Stimulated activated CD4-positive, alpha-beta T cell treated with anti-CD3 and anti-CD28 coated beads, TNF-alpha, amount 100 ng/mL, for 24 hours (primary cell): ENCODE measurements around the gene IPO13.

Source experiments
- DNase-seq, 3 experiments: peaks; one replicate each; pipeline ENCODE4 v3.0.0-alpha.2; 2020; ENCODE audit warnings: low read depth in 3 of 3

Gene IPO13, protein sequence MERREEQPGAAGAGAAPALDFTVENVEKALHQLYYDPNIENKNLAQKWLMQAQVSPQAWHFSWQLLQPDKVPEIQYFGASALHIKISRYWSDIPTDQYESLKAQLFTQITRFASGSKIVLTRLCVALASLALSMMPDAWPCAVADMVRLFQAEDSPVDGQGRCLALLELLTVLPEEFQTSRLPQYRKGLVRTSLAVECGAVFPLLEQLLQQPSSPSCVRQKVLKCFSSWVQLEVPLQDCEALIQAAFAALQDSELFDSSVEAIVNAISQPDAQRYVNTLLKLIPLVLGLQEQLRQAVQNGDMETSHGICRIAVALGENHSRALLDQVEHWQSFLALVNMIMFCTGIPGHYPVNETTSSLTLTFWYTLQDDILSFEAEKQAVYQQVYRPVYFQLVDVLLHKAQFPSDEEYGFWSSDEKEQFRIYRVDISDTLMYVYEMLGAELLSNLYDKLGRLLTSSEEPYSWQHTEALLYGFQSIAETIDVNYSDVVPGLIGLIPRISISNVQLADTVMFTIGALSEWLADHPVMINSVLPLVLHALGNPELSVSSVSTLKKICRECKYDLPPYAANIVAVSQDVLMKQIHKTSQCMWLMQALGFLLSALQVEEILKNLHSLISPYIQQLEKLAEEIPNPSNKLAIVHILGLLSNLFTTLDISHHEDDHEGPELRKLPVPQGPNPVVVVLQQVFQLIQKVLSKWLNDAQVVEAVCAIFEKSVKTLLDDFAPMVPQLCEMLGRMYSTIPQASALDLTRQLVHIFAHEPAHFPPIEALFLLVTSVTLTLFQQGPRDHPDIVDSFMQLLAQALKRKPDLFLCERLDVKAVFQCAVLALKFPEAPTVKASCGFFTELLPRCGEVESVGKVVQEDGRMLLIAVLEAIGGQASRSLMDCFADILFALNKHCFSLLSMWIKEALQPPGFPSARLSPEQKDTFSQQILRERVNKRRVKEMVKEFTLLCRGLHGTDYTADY

DNA sequence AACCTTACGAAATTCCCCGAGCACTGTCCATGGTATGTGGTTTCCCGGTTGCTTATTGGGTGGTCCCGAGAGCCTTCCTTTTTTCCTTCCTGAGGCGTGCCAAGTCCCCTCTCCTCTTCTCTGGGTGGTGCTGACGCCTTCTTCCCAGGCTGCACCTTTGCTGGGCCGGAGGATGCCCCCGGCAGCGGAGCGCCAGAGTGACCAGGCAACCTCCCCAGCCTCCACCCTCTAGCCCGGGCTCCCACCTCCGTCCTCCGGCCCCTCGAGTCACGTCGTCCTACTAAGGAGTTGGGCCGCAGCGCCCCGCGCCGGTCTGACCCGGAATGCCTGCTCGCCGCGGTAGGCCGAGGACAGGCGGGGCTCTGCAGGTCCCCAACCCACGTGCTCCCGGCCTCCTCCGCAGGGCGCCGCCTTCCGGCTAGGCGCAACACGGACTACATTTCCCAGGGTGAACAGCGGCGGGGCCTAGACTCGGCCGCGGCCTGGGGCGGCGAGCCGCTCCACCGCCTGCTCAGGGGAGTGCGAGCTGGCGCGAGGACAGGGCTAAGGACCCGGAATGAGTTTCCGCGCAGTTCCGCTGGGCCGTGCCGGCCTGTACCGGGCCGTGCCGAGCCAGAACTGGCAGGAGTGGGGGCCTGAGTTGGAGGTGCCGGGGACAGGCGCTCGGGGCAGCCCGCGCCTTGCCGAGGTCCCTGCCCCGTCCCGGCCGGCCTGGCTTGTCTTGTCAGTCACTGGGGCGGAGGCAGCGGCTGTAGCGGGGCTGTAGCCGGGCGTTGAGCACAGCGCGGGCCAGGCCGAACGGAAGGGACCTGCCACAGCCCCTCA, at the start of gene IPO13:
IPO13 (plus strand) TSS at position 715 of the 825 bp plus-strand sequence. CDS start 651 bp downstream, outside the sequence.
- peak; percentile 87 to 95 (median 92) for DNase-seq

- no peak for DNase-seq
Measured at GRCh38 chr1:43898981-43899380, 47.8 kb upstream of the IPO13 start.

DNA sequence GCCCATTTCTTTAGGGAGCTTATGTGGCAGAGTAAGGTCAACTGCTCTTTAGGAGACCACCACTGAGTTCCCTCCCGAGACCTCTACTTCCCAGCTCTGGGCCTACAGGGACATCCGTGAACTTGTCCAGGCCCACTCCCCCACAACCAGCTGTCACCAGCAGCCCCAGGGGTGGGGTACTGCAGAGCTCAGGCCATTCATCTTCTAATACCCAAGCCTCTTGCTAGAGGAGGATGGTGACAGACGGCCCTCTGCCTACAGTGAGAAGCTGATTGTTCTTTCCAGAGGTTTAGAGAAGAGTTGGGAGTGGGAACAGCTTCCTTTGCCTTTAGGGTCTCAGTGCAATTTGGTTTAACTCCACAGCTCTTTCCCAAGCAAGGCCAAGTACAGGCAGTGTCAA, 46.4 kb upstream of the IPO13 start:
- no peak for DNase-seq

DNA sequence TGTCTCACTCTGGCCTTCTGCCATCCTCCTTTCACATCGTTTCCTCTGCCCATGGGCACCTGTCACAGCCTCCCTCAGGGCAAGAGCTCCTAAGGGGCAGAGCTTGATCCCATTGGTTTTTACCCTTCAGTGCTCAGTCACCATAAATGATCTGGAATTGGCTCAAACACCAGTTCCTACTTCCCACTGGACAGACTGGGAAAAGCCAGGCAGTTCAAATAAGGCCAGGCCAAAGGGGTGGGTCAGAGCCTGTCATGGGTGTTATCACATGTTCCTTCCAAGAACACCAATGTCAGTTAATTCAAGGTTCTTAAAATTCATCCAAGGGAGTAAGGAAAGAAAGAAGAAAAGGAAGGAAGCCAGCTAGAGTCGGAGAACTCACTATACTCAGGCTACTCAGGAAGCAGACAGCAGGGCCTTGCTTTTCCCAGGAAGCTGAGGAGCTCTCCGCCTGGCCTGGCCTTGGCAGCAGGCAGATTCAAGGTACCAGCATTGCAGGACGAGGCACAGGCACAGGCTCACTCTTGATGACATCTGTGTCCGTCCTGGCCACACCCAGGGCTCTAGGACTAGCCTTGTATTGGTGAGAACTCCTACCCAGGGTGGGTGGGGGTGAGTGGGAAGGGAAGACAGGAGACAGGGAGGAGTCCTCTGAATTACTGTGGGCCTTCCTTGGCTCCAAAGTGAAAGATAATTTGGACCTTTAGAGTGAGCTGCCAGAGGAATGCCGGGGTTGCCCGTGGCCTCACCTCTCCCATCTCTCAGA, 45.4 kb upstream of the IPO13 start:
- DNase-seq = no peak

- no peak for DNase-seq
Measured at GRCh38 chr1:43902058-43902831, 44.5 kb upstream of the IPO13 start.

GRCh38 chr1:43904660-43905551, 41.8 kb upstream of the IPO13 start:
- DNase-seq = no peak

DNA sequence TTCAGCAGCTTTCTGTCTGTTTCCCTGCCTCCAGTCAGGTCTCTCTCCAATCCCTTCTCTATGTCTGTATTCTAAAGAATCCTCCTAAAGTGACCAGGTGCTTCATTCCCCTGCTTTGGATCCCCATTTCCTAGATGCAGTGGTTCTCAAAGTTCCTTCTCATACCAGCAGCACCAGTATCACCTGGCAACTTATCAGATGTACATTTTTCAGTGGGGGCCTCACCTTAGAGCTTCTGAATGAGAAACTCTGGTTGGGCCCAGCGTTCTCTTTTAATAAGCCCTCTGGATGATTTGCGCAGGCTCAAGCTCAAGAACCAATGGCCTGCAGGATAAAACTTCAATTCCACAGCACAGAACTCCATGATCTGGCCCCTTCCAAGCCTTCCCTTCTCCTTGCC, 38.5 kb upstream of the IPO13 start:
- DNase-seq = no peak

DNA sequence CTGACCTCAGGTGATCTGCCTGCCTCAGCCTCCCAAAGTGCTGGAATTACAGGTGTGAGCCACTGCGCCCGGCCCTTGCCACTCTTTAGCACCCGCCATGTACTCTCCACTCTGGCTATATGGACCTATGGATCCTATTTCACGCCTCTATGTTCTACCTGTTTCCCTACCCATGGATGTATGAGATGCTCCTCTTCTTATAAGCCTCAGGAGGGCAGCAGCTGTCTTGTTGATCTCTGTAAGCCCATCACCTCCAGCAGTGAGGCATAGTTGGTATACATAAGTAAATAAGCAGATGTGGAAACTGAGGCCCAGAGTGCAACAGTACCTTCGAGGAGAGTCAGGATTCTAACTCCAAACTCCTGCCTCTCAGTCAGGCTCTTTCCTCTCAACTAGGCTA, 37.9 kb upstream of the IPO13 start:
- DNase-seq = no peak

DNA sequence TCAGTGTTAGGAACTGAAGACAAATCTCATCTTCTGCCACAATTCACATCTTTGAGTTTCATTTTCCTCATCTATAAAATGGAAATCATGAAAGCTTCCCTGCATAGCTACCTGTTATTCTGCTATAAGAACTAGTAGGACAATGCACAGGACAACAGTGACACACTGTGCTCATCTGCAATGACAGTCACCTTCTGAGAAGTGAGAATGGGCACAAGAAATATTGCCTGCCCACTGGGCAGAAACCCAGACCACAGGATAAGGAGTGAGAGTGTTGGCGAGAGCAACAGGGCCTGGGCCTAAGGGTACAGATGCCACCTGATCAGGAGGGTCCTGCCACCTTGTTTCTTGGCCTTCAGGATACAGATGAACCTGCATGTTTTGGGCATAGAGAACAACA, 36.4 kb upstream of the IPO13 start:
- no peak for DNase-seq

DNA sequence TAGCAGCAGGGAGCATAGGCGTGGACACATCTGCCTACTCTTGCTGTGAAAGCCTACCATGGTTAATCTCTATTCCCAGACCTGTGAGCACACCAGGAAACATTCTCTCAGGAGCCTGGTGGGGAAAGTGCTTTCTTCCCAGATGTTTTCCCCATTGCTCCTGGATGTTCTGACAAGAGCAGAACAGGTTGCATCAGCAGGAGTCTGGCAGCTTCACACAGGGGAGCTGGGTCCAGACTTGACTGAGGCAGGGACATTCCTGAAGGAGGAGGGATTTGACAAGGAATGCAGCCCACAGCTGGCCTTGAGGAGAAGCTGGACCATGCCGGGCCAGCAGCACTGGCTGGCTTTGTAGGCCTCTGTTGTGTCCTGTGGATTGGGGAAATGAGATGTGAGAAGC, 34.1 kb upstream of the IPO13 start:
- no peak for DNase-seq

DNA sequence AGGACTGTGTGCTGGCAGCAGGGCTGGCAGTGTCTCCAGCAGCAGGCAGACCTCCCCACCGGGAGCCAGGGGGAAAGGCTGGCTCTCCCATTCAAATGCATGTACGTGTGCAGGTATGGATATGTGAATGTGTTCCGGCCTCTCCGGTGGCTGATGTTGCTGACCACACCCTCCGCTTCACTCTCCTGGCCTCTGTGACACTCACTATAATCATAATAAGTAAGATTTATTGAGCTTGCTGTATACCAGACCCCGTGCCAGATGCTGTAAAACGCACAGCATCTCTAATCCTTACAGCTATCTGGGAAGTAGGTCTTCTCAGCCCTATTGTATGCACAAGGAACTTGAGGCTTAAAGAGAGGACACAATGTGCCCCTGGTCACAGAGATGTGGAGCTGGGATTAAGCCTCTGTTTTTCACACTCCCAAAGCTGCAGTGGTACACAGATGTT, 33.7 kb upstream of the IPO13 start:
- DNase-seq = no peak

- DNase-seq = no peak
Measured at GRCh38 chr1:43913666-43914360, 32.9 kb upstream of the IPO13 start.

DNA sequence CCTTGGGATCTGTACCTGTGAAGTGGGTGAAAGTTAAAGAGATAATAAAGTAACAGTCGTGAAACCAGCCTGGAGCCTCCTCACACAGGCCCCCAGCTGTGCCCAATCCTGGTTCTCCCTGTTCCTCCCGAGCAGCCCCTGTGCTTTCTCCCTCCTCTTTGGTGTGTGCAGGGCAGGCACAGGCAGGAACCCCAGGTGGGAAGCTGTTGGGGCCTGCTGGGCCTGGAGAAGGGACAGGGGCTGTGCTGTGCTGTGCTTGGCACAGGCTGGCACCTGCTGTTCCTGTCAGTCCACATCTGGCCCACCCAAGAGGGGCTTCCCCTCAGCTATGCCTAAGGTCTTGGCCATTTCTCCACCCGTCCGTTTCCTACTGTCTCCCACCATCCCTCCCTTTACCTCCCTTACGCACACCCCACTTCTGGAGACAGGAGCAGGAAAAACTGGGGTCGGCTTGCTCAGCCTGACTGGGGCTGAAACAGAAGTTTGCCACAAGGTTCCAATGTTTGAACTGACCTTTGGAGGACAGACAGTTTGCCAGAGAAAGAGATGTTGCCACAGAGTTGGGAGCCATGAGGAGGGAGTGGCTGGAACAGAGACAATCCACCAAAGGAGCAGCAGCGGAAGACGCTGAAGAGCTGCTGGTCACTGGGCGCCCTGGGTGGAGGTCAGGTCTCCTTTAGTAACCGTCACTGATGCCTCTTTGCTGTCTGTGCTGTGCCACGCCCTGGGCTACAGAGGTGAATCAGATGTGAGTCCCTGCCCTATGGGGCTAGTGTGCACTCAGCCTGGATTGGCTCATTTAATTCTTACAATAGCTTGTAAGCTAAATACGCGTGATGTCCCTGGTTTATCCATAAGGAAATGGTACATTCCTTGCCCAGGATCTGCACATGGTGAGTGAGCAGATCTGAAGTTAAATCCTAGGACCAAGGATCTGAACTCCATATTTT, 31.9 kb upstream of the IPO13 start:
- no peak for DNase-seq

DNA sequence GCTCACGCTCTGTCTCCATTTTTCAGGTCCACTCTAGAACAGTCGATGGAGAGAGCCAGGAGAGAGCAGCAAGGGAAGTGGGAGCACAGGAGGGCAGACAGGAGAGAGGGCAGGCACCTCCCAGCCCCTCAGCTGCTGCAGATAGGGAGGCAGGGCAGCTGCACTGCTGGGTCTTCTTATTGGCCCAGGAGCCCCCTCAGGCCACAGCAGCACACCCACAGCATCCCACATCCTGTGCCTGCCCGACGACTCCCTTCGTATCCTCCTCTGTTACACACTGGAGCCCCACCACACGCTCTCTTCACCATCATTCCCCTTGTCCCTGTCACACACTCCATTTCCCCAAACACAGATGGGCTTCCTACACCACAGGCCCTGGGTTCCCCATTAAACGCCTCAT, 26.8 kb upstream of the IPO13 start:
- DNase-seq = no peak

DNA sequence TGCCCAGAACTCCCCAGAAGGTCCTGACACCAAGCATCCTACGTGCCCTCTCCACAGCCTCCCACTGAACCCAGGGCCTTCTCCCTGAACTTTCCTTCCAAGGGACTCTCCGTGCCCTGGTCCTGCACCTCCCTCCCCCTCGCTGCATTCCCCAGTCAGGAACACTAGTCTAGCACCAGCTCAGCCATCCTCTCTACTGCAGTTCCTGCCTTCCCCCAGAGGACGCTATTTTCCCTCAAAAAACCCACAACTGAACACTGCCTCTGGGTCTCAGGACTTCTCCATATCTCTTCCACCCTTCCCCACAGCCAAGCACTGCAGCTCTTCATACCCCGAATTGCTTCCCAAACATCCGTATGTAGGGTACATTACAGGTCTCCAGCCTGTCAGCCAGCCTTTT, 25.7 kb upstream of the IPO13 start:
- DNase-seq = no peak

DNA sequence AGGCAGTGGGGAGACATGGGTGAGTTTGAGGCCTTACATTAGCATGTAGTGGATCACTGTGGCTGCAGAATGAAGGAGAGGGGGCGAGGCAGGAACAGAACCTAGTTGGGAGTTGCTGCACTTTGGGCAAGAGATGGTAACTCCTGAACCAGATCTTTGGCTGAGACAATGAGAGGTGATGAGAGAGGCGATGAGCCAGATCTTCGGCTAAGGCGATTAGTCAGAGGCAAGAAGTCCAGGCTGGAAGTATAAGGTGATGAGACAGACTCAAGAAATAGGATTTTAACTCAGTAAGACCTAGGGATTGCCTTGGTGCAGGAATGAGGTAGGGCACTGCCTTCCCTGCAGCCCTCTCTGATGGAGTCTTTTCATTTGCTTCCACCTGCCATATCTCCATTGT, 22.2 kb upstream of the IPO13 start:
- DNase-seq = no peak

DNA sequence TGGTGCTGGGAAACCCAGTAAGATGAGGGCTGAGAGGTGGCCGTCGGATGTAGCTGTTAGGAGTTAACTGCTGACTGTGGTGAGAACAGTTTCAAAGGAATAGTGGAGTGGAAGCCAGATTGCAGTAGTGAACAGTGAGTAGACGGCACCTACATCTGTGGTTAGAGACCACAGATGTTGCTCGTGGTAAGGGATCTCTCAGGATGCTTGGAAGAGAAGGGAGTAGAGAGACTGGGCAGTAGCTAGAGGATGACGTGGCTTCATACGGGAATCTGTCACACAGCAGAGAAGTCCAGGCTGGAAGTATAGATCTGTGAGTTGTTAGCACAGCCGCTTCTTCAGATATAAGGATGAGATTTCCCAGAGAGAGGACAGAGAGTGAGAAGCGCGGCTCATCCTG, 20.9 kb upstream of the IPO13 start:
- no peak for DNase-seq
